Measurements from ENCODE around the gene ITGB2. TPM values are rescaled to one million over a fixed set of nuclear protein-coding genes. Genes with fewer than 3 reads are reported as not detected.
A peak's percentile ranks its signal among the peaks of the same experiment; 100 is the strongest.

ITGB2 gene
- total RNA-seq, 1 donor from 2014 or later: not detected

DNA sequence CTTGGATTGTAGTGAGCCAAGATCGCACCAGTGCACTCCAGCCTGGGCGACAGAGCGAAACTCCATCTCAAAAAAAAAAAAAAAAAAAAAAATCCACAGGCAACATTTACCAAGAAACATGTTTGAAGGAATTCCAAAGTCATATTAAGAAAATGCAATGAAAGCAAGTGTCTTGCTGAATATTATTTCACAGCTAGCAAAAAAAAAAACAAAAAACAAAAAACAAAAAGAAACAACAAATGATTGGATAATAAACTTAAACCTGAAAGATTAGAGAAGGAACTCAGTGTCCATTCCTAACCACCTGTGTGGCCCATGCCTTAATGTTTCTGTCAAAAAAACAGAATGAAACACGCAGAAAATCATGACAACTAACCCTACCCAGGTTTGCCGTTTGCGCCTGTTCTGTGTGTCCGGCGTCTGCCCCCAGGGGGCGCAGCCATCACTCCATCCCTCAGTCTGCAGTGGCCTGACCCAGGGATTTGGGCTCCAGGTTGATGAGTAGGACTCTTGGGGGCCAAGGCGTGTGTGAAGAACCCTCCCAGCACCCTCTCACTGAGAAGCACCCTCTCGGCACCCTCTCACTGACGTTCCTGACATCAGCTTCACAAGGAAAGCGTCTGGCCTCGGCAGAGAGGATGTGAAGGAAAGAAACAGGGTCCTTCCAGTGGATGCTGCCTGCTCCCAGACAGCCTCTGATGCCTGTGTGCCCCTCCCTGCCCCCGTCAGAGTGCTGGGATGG is 28.0 kb downstream of the ITGB2 start:
- Histone ChIP-seq H3F3A (ENCODE audit: low read depth) (no peaks in the 10 kb centered on the region), H2AFZ (replicated peaks) (no peak overlapping the region), H3K27me3 (no peaks in the 10 kb centered on the region), H4K20me1 (ENCODE audit: low read depth) (no peaks in the 10 kb centered on the region), H3K36me3 (no peaks in the 10 kb centered on the region), H3K4me1 (peaks cover 6% of the 10 kb centered on the region), H3K9me3 (ENCODE audit: low read depth) (no peaks in the 10 kb centered on the region), H3K79me2 (ENCODE audit: low read depth) (no peaks in the 10 kb centered on the region), H3K9ac (no peak overlapping the region), H3K4me2 (no peak overlapping the region), H3K4me3 (no peak overlapping the region), H3K27ac (no peak overlapping the region)
- peak; percentile 77 for DNase-seq (ENCODE audit: low spot score)
- H3K36me3 Mint-ChIP-seq: no peaks in the 10 kb centered on the region
- H3K9me3 Mint-ChIP-seq: no peaks in the 10 kb centered on the region
- no peak overlapping the region for H3K27ac Mint-ChIP-seq
- TF ChIP-seq EZH2 (IDR thresholded peaks at IDR 0.05) (no peak), EZH2phosphoT487 (IDR thresholded peaks at IDR 0.05) (no peak)
- TF ChIP-seq, protein P1, sequence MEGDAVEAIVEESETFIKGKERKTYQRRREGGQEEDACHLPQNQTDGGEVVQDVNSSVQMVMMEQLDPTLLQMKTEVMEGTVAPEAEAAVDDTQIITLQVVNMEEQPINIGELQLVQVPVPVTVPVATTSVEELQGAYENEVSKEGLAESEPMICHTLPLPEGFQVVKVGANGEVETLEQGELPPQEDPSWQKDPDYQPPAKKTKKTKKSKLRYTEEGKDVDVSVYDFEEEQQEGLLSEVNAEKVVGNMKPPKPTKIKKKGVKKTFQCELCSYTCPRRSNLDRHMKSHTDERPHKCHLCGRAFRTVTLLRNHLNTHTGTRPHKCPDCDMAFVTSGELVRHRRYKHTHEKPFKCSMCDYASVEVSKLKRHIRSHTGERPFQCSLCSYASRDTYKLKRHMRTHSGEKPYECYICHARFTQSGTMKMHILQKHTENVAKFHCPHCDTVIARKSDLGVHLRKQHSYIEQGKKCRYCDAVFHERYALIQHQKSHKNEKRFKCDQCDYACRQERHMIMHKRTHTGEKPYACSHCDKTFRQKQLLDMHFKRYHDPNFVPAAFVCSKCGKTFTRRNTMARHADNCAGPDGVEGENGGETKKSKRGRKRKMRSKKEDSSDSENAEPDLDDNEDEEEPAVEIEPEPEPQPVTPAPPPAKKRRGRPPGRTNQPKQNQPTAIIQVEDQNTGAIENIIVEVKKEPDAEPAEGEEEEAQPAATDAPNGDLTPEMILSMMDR (IDR thresholded peaks at IDR 0.05): peak; percentile 97
- H3K27me3 Mint-ChIP-seq (ENCODE audit: insufficient read depth, low read depth): peaks cover 13% of the 10 kb centered on the region
- H3K4me1 Mint-ChIP-seq: peaks cover 5% of the 10 kb centered on the region
- H3K4me3 Mint-ChIP-seq: no peak overlapping the region

DNA sequence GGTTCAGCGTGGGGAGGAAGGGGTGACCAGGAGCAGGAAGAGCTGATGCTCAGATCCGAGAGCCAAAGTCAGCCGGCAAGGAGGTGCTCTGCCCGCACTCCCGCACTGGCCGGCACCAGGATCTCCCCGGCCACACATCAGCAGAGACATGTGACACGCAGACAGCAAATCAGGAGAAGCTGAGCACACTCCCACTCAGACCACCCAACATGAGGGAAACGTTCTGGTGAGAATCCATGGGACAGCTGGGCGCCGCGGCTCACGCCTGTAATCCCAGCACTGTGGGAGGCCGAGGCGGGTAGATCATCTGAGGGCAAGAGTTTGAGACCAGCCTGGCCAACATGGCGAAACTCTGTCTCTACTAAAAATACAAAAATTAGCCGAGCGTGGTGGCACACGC is 28.6 kb downstream of the ITGB2 start:
- Mint-ChIP-seq H3K27me3 (ENCODE audit: insufficient read depth, low read depth) (peaks cover 13% of the 10 kb centered on the region), H3K9me3 (no peaks in the 10 kb centered on the region), H3K36me3 (no peaks in the 10 kb centered on the region), H3K4me1 (peaks cover 3% of the 10 kb centered on the region), H3K4me3 (no peak overlapping the region), H3K27ac (no peak overlapping the region)
- TF ChIP-seq EZH2phosphoT487 (IDR thresholded peaks at IDR 0.05): no peak
- TF ChIP-seq EZH2 (IDR thresholded peaks at IDR 0.05): no peak
- TF ChIP-seq, protein P1 (IDR thresholded peaks at IDR 0.05): no peak
- Histone ChIP-seq H3K4me3 (no peak overlapping the region), H2AFZ (replicated peaks) (no peak overlapping the region), H3K9ac (no peak overlapping the region), H3K27me3 (no peaks in the 10 kb centered on the region), H4K20me1 (ENCODE audit: low read depth) (no peaks in the 10 kb centered on the region), H3K36me3 (no peaks in the 10 kb centered on the region), H3F3A (ENCODE audit: low read depth) (no peaks in the 10 kb centered on the region), H3K79me2 (ENCODE audit: low read depth) (no peaks in the 10 kb centered on the region), H3K9me3 (ENCODE audit: low read depth) (no peaks in the 10 kb centered on the region), H3K27ac (no peak overlapping the region), H3K4me2 (no peak overlapping the region), H3K4me1 (no peaks in the 10 kb centered on the region)
- DNase-seq (ENCODE audit: low spot score): peak; percentile 34

- no peak overlapping the region for H3K9ac ChIP-seq
- Mint-ChIP-seq H3K9me3 (no peaks in the 10 kb centered on the region), H3K27ac (no peak overlapping the region), H3K27me3 (ENCODE audit: insufficient read depth, low read depth) (peaks cover 15% of the 10 kb centered on the region), H3K4me3 (no peak overlapping the region), H3K4me1 (peaks cover 3% of the 10 kb centered on the region), H3K36me3 (no peaks in the 10 kb centered on the region)
- H4K20me1 ChIP-seq (ENCODE audit: low read depth): no peaks in the 10 kb centered on the region
- H3K4me1 ChIP-seq: no peaks in the 10 kb centered on the region
- H3K9me3 ChIP-seq (ENCODE audit: low read depth): no peaks in the 10 kb centered on the region
- H3K79me2 ChIP-seq (ENCODE audit: low read depth): no peaks in the 10 kb centered on the region
- TF ChIP-seq EZH2phosphoT487 (IDR thresholded peaks at IDR 0.05) (no peak), EZH2 (IDR thresholded peaks at IDR 0.05) (no peak)
- TF ChIP-seq, protein P1 (IDR thresholded peaks at IDR 0.05): no peak
- H2AFZ ChIP-seq (replicated peaks): no peak overlapping the region
- no peak overlapping the region for H3K27ac ChIP-seq
- H3F3A ChIP-seq (ENCODE audit: low read depth): no peaks in the 10 kb centered on the region
- no peaks in the 10 kb centered on the region for H3K27me3 ChIP-seq
- H3K4me2 ChIP-seq: no peak overlapping the region
- no peak overlapping the region for H3K4me3 ChIP-seq
- no peak for DNase-seq (ENCODE audit: low spot score)
- H3K36me3 ChIP-seq: no peaks in the 10 kb centered on the region
Observed at GRCh38 chr21:44891631-44892031, 29.1 kb downstream of the ITGB2 start.

All from neural progenitor cell (in vitro differentiated cells).